GM23338 (cell line): ENCODE results near the gene SYT6. TPM values are rescaled to one million over a fixed set of nuclear protein-coding genes. Genes with fewer than 3 reads are reported as not detected.

Experiments
- ATAC-seq: fragments of 200-7000 bp; cut with Tn5 transposase; 3 replicates; pipeline ENCODE4 v1.9.1; 2020
- DNase-seq: peaks from one replicate; pipeline ENCODE4 v3.0.0-alpha.2; 2015; ENCODE audit warnings: low spot score
- H2AFZ ChIP-seq: fragments of 200-600 bp; sonication (generic); 2 replicates; pipeline ENCODE4 v1.8.0; 2016; ENCODE audit warnings: antibody characterized with exemption, mild to moderate bottlenecking, moderate library complexity
- H3F3A ChIP-seq: fragments of 200-600 bp; sonication (generic); replicated peaks from 2 replicates; pipeline ENCODE4 v1.8.0; 2017; ENCODE audit warnings: antibody characterized with exemption, mixed run types, low read depth
- H3K27ac ChIP-seq: fragments of 200-600 bp; sonication (generic); 2 replicates; pipeline ENCODE4 v1.6.1; 2016; ENCODE audit warnings: low read depth
- H3K27me3 ChIP-seq: fragments of 200-600 bp; sonication (generic); 2 replicates; pipeline ENCODE4 v1.8.0; 2016; ENCODE audit warnings: mild to moderate bottlenecking, mixed run types, moderate library complexity; ENCODE audit not compliant: insufficient read depth
- H3K36me3 ChIP-seq: fragments of 200-600 bp; sonication (generic); 2 replicates; pipeline ENCODE4 v1.8.0; 2016; ENCODE audit warnings: mild to moderate bottlenecking; ENCODE audit not compliant: insufficient read depth
- H3K4me1 ChIP-seq: fragments of 200-600 bp; sonication (generic); 2 replicates; pipeline ENCODE4 v1.8.0; 2016; ENCODE audit warnings: mild to moderate bottlenecking, moderate library complexity; ENCODE audit not compliant: insufficient read depth
- H3K4me2 ChIP-seq: fragments of 200-600 bp; sonication (generic); 2 replicates; pipeline ENCODE4 v1.7.1; 2017; ENCODE audit warnings: mixed run types
- H3K4me3 ChIP-seq: fragments of 200-600 bp; sonication (generic); 2 replicates; pipeline ENCODE4 v1.6.1; 2016; ENCODE audit warnings: mixed run types
- H3K79me2 ChIP-seq: fragments of 200-600 bp; sonication (generic); replicated peaks from 2 replicates; pipeline ENCODE4 v1.8.0; 2017; ENCODE audit warnings: mild to moderate bottlenecking; ENCODE audit not compliant: insufficient read depth
- H3K9me2 ChIP-seq: fragments of 200-600 bp; sonication (generic); 2 replicates; pipeline ENCODE4 v1.8.0; 2017; ENCODE audit not compliant: insufficient read depth
- H4K20me1 ChIP-seq: fragments of 200-600 bp; sonication (generic); replicated peaks from 2 replicates; pipeline ENCODE4 v1.8.0; 2017; ENCODE audit warnings: mild to moderate bottlenecking; ENCODE audit not compliant: insufficient read depth
- H3K27ac Mint-ChIP-seq: 2 replicates; pipeline ENCODE4 v1.8.0; 2020; ENCODE audit warnings: inconsistent platforms, mild to moderate bottlenecking, moderate library complexity, mixed read lengths
- H3K27me3 Mint-ChIP-seq: 3 replicates; pipeline ENCODE4 v1.8.0; 2022; ENCODE audit warnings: low read depth, mild to moderate bottlenecking, moderate library complexity, mixed read lengths, inconsistent platforms; ENCODE audit not compliant: insufficient read depth, poor library complexity
- H3K36me3 Mint-ChIP-seq: 3 replicates; pipeline ENCODE4 v1.8.0; 2021; ENCODE audit warnings: low read depth, mild to moderate bottlenecking, inconsistent platforms, moderate library complexity, mixed read lengths
- H3K4me1 Mint-ChIP-seq: 3 replicates; pipeline ENCODE4 v1.8.0; 2020; ENCODE audit warnings: mild to moderate bottlenecking, inconsistent platforms, mixed read lengths
- H3K4me3 Mint-ChIP-seq: 3 replicates; pipeline ENCODE4 v1.8.0; 2021; ENCODE audit warnings: moderate library complexity, mild to moderate bottlenecking, inconsistent platforms, mixed read lengths
- H3K9me3 Mint-ChIP-seq: 3 replicates; pipeline ENCODE4 v1.8.0; 2020; ENCODE audit warnings: moderate library complexity, mild to moderate bottlenecking, inconsistent platforms, mixed read lengths
- CREB1 ChIP-seq: fragments of 250-450 bp; sonication (Bioruptor Pico); IDR thresholded peaks from 2 replicates; pipeline ENCODE4 v1.5.0; 2020; ENCODE audit warnings: low read depth, mild to moderate bottlenecking, moderate library complexity
- CTCF ChIP-seq, 2 experiments: fragments of 200-600 bp in 1 of 2; sonication (generic) in 1 of 2; conservative IDR thresholded peaks; 2 replicates each; pipeline versions ENCODE4 v1.5.1 to v1.6.1; 2016 to 2017; ENCODE audit warnings: antibody characterized with exemption in 2 of 2, low read depth in 2 of 2, mild to moderate bottlenecking in 2 of 2, moderate library complexity in 1 of 2
- EZH2 ChIP-seq: fragments of 200-600 bp; sonication (generic); IDR thresholded peaks from one replicate; pipeline ENCODE4 v1.8.0; 2017; ENCODE audit warnings: antibody characterized with exemption, mild to moderate bottlenecking, low read depth; ENCODE audit not compliant: unreplicated experiment
- EZH2phosphoT487 ChIP-seq: fragments of 200-600 bp; sonication (generic); IDR thresholded peaks from one replicate; pipeline ENCODE4 v1.8.1; 2018; ENCODE audit warnings: antibody characterized with exemption; ENCODE audit not compliant: unreplicated experiment
- JUNB ChIP-seq: IDR thresholded peaks from one replicate; pipeline ENCODE4 v1.6.1; 2016; ENCODE audit warnings: antibody characterized with exemption; ENCODE audit not compliant: unreplicated experiment
- NANOG ChIP-seq: IDR thresholded peaks from 2 replicates; pipeline ENCODE4 v1.6.1; 2016; ENCODE audit warnings: antibody characterized with exemption, borderline replicate concordance
- POLR2AphosphoS5 ChIP-seq: IDR thresholded peaks from 2 replicates; pipeline ENCODE4 v1.6.1; 2016; ENCODE audit warnings: antibody characterized with exemption, low read depth
- STAT1 ChIP-seq: IDR thresholded peaks from one replicate; pipeline ENCODE4 v1.6.1; 2016; ENCODE audit warnings: antibody characterized with exemption; ENCODE audit not compliant: unreplicated experiment
- ZNF114 ChIP-seq: fragments of 250-450 bp; sonication (Bioruptor Pico); IDR thresholded peaks from 2 replicates; pipeline ENCODE4 v1.5.0; 2020; ENCODE audit warnings: mild to moderate bottlenecking, moderate library complexity
- ZNF331 ChIP-seq: fragments of 250-450 bp; sonication (Bioruptor Pico); IDR thresholded peaks from 2 replicates; pipeline ENCODE4 v1.5.0; 2020; ENCODE audit warnings: low read depth, mild to moderate bottlenecking, moderate library complexity
- polyA plus RNA-seq: library from polyadenylated mRNA; unstranded; fragments of >200 nt; fragmentation: Nextera tagmentation; extraction: Ambion mirVana; gene quantifications from 2 replicates; pipeline ENCODE4 v1.2.1, GENCODE V29; 2016
- total RNA-seq: library from RNA; depleted of rRNA; stranded (reverse); fragments of >200 nt; shearing (Covaris generic); gene quantifications from 2 replicates; pipeline ENCODE4 v1.2.3, GENCODE V29; 2014
- TF ChIP-seq, protein P1 (sequence below): IDR thresholded peaks from 2 replicates; pipeline ENCODE4 v1.6.1; 2016; ENCODE audit warnings: antibody characterized with exemption
- TF ChIP-seq, protein P2 (sequence below): IDR thresholded peaks from one replicate; pipeline ENCODE4 v1.6.1; 2018; ENCODE audit warnings: antibody characterized with exemption; ENCODE audit not compliant: unreplicated experiment
- TF ChIP-seq, protein P3 (sequence below): fragments of 250-450 bp; sonication (Bioruptor Pico); IDR thresholded peaks from 2 replicates; pipeline ENCODE4 v1.5.0; 2020; ENCODE audit warnings: mild to moderate bottlenecking, moderate library complexity

SYT6 gene
- total and polyA plus RNA-seq, 2 experiments from 2014 or later: 31.2 to 42.6 TPM

GRCh38 chr1:114097109-114097508 is 56.6 kb downstream of the SYT6 start:
- no peak for ATAC-seq
- 0 out of 2 replicates have a peak, but pooled peaks cover 9% of the 10 kb centered on the region for H3K9me2 ChIP-seq
- TF ChIP-seq CTCF (conservative IDR thresholded peaks at IDR 0.05; ENCODE audit: low read depth in 2 of 2): no peak
- no peak for TF ChIP-seq ZNF114
- TF ChIP-seq, protein P1, sequence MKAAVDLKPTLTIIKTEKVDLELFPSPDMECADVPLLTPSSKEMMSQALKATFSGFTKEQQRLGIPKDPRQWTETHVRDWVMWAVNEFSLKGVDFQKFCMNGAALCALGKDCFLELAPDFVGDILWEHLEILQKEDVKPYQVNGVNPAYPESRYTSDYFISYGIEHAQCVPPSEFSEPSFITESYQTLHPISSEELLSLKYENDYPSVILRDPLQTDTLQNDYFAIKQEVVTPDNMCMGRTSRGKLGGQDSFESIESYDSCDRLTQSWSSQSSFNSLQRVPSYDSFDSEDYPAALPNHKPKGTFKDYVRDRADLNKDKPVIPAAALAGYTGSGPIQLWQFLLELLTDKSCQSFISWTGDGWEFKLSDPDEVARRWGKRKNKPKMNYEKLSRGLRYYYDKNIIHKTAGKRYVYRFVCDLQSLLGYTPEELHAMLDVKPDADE: no peak
- no peak for TF ChIP-seq ZNF331 (CRISPR knock-in tag)
- TF ChIP-seq EZH2: no peak
- no peak for TF ChIP-seq CREB1 (CRISPR knock-in tag)
- no peak for TF ChIP-seq JUNB
- TF ChIP-seq STAT1: no peak
- TF ChIP-seq POLR2AphosphoS5: no peak
- TF ChIP-seq, protein P2, sequence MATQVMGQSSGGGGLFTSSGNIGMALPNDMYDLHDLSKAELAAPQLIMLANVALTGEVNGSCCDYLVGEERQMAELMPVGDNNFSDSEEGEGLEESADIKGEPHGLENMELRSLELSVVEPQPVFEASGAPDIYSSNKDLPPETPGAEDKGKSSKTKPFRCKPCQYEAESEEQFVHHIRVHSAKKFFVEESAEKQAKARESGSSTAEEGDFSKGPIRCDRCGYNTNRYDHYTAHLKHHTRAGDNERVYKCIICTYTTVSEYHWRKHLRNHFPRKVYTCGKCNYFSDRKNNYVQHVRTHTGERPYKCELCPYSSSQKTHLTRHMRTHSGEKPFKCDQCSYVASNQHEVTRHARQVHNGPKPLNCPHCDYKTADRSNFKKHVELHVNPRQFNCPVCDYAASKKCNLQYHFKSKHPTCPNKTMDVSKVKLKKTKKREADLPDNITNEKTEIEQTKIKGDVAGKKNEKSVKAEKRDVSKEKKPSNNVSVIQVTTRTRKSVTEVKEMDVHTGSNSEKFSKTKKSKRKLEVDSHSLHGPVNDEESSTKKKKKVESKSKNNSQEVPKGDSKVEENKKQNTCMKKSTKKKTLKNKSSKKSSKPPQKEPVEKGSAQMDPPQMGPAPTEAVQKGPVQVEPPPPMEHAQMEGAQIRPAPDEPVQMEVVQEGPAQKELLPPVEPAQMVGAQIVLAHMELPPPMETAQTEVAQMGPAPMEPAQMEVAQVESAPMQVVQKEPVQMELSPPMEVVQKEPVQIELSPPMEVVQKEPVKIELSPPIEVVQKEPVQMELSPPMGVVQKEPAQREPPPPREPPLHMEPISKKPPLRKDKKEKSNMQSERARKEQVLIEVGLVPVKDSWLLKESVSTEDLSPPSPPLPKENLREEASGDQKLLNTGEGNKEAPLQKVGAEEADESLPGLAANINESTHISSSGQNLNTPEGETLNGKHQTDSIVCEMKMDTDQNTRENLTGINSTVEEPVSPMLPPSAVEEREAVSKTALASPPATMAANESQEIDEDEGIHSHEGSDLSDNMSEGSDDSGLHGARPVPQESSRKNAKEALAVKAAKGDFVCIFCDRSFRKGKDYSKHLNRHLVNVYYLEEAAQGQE: no peak
- TF ChIP-seq EZH2phosphoT487: no peak
- TF ChIP-seq, protein P3, sequence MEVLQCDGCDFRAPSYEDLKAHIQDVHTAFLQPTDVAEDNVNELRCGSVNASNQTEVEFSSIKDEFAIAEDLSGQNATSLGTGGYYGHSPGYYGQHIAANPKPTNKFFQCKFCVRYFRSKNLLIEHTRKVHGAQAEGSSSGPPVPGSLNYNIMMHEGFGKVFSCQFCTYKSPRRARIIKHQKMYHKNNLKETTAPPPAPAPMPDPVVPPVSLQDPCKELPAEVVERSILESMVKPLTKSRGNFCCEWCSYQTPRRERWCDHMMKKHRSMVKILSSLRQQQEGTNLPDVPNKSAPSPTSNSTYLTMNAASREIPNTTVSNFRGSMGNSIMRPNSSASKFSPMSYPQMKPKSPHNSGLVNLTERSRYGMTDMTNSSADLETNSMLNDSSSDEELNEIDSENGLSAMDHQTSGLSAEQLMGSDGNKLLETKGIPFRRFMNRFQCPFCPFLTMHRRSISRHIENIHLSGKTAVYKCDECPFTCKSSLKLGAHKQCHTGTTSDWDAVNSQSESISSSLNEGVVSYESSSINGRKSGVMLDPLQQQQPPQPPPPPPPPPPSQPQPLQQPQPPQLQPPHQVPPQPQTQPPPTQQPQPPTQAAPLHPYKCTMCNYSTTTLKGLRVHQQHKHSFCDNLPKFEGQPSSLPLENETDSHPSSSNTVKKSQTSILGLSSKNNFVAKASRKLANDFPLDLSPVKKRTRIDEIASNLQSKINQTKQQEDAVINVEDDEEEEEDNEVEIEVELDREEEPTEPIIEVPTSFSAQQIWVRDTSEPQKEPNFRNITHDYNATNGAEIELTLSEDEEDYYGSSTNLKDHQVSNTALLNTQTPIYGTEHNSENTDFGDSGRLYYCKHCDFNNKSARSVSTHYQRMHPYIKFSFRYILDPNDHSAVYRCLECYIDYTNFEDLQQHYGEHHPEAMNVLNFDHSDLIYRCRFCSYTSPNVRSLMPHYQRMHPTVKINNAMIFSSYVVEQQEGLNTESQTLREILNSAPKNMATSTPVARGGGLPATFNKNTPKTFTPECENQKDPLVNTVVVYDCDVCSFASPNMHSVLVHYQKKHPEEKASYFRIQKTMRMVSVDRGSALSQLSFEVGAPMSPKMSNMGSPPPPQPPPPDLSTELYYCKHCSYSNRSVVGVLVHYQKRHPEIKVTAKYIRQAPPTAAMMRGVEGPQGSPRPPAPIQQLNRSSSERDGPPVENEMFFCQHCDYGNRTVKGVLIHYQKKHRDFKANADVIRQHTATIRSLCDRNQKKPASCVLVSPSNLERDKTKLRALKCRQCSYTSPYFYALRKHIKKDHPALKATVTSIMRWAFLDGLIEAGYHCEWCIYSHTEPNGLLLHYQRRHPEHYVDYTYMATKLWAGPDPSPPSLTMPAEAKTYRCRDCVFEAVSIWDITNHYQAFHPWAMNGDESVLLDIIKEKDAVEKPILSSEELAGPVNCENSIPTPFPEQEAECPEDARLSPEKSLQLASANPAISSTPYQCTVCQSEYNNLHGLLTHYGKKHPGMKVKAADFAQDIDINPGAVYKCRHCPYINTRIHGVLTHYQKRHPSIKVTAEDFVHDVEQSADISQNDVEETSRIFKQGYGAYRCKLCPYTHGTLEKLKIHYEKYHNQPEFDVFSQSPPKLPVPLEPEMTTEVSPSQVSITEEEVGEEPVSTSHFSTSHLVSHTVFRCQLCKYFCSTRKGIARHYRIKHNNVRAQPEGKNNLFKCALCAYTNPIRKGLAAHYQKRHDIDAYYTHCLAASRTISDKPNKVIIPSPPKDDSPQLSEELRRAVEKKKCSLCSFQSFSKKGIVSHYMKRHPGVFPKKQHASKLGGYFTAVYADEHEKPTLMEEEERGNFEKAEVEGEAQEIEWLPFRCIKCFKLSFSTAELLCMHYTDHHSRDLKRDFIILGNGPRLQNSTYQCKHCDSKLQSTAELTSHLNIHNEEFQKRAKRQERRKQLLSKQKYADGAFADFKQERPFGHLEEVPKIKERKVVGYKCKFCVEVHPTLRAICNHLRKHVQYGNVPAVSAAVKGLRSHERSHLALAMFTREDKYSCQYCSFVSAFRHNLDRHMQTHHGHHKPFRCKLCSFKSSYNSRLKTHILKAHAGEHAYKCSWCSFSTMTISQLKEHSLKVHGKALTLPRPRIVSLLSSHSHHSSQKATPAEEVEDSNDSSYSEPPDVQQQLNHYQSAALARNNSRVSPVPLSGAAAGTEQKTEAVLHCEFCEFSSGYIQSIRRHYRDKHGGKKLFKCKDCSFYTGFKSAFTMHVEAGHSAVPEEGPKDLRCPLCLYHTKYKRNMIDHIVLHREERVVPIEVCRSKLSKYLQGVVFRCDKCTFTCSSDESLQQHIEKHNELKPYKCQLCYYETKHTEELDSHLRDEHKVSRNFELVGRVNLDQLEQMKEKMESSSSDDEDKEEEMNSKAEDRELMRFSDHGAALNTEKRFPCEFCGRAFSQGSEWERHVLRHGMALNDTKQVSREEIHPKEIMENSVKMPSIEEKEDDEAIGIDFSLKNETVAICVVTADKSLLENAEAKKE (CRISPR knock-in tag): no peak
- no peak for TF ChIP-seq NANOG
- no peaks in the 10 kb centered on the region for H3K9me3 Mint-ChIP-seq
- H3K4me1 Mint-ChIP-seq: peaks cover 26% of the 10 kb centered on the region
- H3F3A ChIP-seq: 0 out of 2 replicates have a peak, but pooled peaks cover 4% of the 10 kb centered on the region
- peaks cover 54% of the 10 kb centered on the region for H3K36me3 ChIP-seq
- no peak overlapping the region for H3K27ac Mint-ChIP-seq
- H3K4me1 ChIP-seq: peaks cover 15% of the 10 kb centered on the region
- no peak overlapping the region for H3K4me3 ChIP-seq
- no peaks in the 10 kb centered on the region for H4K20me1 ChIP-seq
- H3K4me3 Mint-ChIP-seq: no peak overlapping the region
- H3K27me3 Mint-ChIP-seq: peaks cover 3% of the 10 kb centered on the region
- H3K27me3 ChIP-seq: no peaks in the 10 kb centered on the region
- H3K4me2 ChIP-seq: no peak overlapping the region
- no peak overlapping the region for H3K27ac ChIP-seq
- DNase-seq: no peak
- no peaks in the 10 kb centered on the region for H3K79me2 ChIP-seq
- no peak overlapping the region for H2AFZ ChIP-seq
- peaks cover 88% of the 10 kb centered on the region for H3K36me3 Mint-ChIP-seq
